Stomach (tissue), 9 donors: ENCODE data around the gene SMIM35. TPM values are rescaled to one million over a fixed set of nuclear protein-coding genes. Genes with fewer than 3 reads are reported as not detected.

ENCODE experiments used
- DNase-seq, 2 donors: peaks; one replicate each; pipeline versions ENCODE4 v3.0.0 to v3.0.0-alpha.2; 2013 to 2019
- H3K27ac ChIP-seq, 5 donors: fragments of 200-600 bp in 4 of 5; sonication (generic) in 4 of 5; one replicate each; pipeline ENCODE4 v1.5.1; 2013 to 2019; ENCODE audit warnings: mild to moderate bottlenecking in 1 of 5, moderate library complexity in 1 of 5
- H3K27me3 ChIP-seq, 3 donors: fragments of 200-600 bp; sonication (generic); one replicate each; pipeline ENCODE4 v1.5.1; 2017 to 2019; ENCODE audit warnings: mixed run types in 1 of 3
- H3K36me3 ChIP-seq, 4 donors: fragments of 200-600 bp; sonication (generic); 1 replicate in 3 of 4; 2 replicates in 1 of 4; pipeline ENCODE4 v1.5.1; 2016 to 2019
- H3K4me1 ChIP-seq, 4 donors: fragments of 200-600 bp; sonication (generic); one replicate each; pipeline ENCODE4 v1.5.1; 2016 to 2019
- H3K4me3 ChIP-seq, 4 donors: fragments of 200-600 bp; sonication (generic) in 3 of 4; one replicate each; pipeline ENCODE4 v1.5.1; 2016 to 2019; ENCODE audit warnings: mild to moderate bottlenecking in 1 of 4
- H3K9me3 ChIP-seq, 4 donors: fragments of 200-600 bp; sonication (generic); one replicate each; pipeline ENCODE4 v1.5.1; 2016 to 2019
- CTCF ChIP-seq, 7 experiments: fragments of 450-650 bp in 4 of 7; fragments of 200-600 bp in 3 of 7; sonication (generic) in 3 of 7; IDR thresholded peaks; one replicate each; pipeline ENCODE4 v1.5.1; 2016 to 2019; ENCODE audit warnings: antibody characterized with exemption in 7 of 7, control low read depth in 2 of 7, mild to moderate bottlenecking in 1 of 7
- EP300 ChIP-seq: sonication (generic); formaldehyde crosslinking; IDR thresholded peaks from one replicate; pipeline ENCODE4 v1.6.1; 2017; ENCODE audit warnings: antibody characterized with exemption
- POLR2A ChIP-seq, 4 donors: fragments of 450-650 bp; IDR thresholded peaks; one replicate each; pipeline ENCODE4 v1.6.1; 2016; ENCODE audit warnings: antibody characterized with exemption in 4 of 4, control low read depth in 2 of 4, mild to moderate bottlenecking in 1 of 4, moderate library complexity in 1 of 4
- POLR2AphosphoS5 ChIP-seq, 3 donors: sonication (generic); formaldehyde crosslinking; IDR thresholded peaks; one replicate each; pipeline ENCODE4 v1.6.1; 2016; ENCODE audit warnings: antibody characterized with exemption in 3 of 3
- WGBS, 5 donors: extraction: QIAGEN DNeasy Blood & Tissue Kit in 3 of 5; methylation state at CpG; one replicate each; pipeline versions ENCODE4 v1.1.5 to v1.1.7; 2013 to 2018; 5-methylcytosine and 5-hydroxymethylcytosine counted together
- intact Hi-C: fragments of 100-400 bp; cut with DNase I; formaldehyde crosslinking; loops from one replicate; pipeline ENCODE4 v1.15.1; 2023; ENCODE audit warnings: low total_unique reads
- polyA plus RNA-seq, 3 donors: library from polyadenylated mRNA; stranded (reverse); fragments of 200-250 nt; gene quantifications; one replicate each; pipeline ENCODE4 v1.2.3, GENCODE V29; 2013
- total RNA-seq, 5 donors: library from RNA; depleted of rRNA; stranded (reverse); fragments of >200 nt; gene quantifications; one replicate each; pipeline versions ENCODE4 v1.1.0 to v1.2.3, GENCODE V29; 2014 to 2016
- donor health status: healthy with polysubstance abuse.
- donor health status: Bipolar disorder and iron deficiency.
- donor health status: healthy.

The SMIM35 gene
- total and polyA plus RNA-seq, 8 donors: 0.03 TPM; not detected in 7

GRCh38 chr11:118042141-118042540 is 44.6 kb downstream of the SMIM35 start:
- H3K4me1 ChIP-seq: no peaks in the 10 kb centered on the region
- no peak for DNase-seq
- no peak for TF ChIP-seq CTCF (IDR thresholded peaks at IDR 0.05)
- intact Hi-C loops: no loop called here
- H3K27ac ChIP-seq: no peak overlapping the region
- WGBS, 5 donors: 54 to 82% (median 62%) methylated on average over 1 of the region's 1 CpG
- H3K4me3 ChIP-seq: no peak overlapping the region
- peaks cover 0 to 13% (median 0%) of the 10 kb centered on the region in 3 donors for H3K27me3 ChIP-seq
- no peaks in the 10 kb centered on the region for H3K36me3 ChIP-seq
- H3K9me3 ChIP-seq: no peaks in the 10 kb centered on the region

- DNase-seq: no peak
- Histone ChIP-seq H3K4me1 (no peaks in the 10 kb centered on the region), H3K27me3 (peaks cover 0 to 30% (median 0%) of the 10 kb centered on the region in 3 donors), H3K4me3 (no peak overlapping the region), H3K9me3 (no peaks in the 10 kb centered on the region), H3K27ac (no peak overlapping the region), H3K36me3 (no peaks in the 10 kb centered on the region)
- WGBS, 5 donors: 74 to 88% (median 87%) methylated on average over 4 of the region's 4 CpGs
- TF ChIP-seq CTCF (IDR thresholded peaks at IDR 0.05) (no peak), POLR2AphosphoS5 (IDR thresholded peaks at IDR 0.05) (no peak), EP300 (no peak), POLR2A (IDR thresholded peaks at IDR 0.05) (no peak)
- intact Hi-C loops: no loop called here
Measured at GRCh38 chr11:118033443-118033842, 53.3 kb downstream of the SMIM35 start.

GRCh38 chr11:118028626-118029025 is 58.1 kb downstream of the SMIM35 start:
- no peak for TF ChIP-seq POLR2A (IDR thresholded peaks at IDR 0.05)
- TF ChIP-seq CTCF (IDR thresholded peaks at IDR 0.05): no peak
- TF ChIP-seq EP300: no peak
- no peak for TF ChIP-seq POLR2AphosphoS5 (IDR thresholded peaks at IDR 0.05)
- no peak overlapping the region for H3K27ac ChIP-seq
- no peak for DNase-seq
- H3K27me3 ChIP-seq: peaks cover 0 to 11% (median 0%) of the 10 kb centered on the region in 3 donors
- no peaks in the 10 kb centered on the region for H3K36me3 ChIP-seq
- intact Hi-C loops: no loop called here
- H3K4me3 ChIP-seq: no peak overlapping the region
- WGBS, 5 donors: 66 to 76% (median 74%) methylated on average over 3 of the region's 3 CpGs
- H3K4me1 ChIP-seq: no peaks in the 10 kb centered on the region
- H3K9me3 ChIP-seq: no peaks in the 10 kb centered on the region

GRCh38 chr11:118027694-118028093 is 59.1 kb downstream of the SMIM35 start:
- DNase-seq: no peak
- no peaks in the 10 kb centered on the region for H3K4me1 ChIP-seq
- H3K36me3 ChIP-seq: no peaks in the 10 kb centered on the region
- no peaks in the 10 kb centered on the region for H3K9me3 ChIP-seq
- 78 to 88% (median 82%) methylated on average over 4 of the region's 4 CpGs for WGBS, 5 donors
- H3K27ac ChIP-seq: no peak overlapping the region
- no peak overlapping the region for H3K4me3 ChIP-seq
- H3K27me3 ChIP-seq: peaks cover 0 to 11% (median 0%) of the 10 kb centered on the region in 3 donors
- intact Hi-C loops: no loop called here
- TF ChIP-seq CTCF (IDR thresholded peaks at IDR 0.05): no peak
- no peak for TF ChIP-seq POLR2AphosphoS5 (IDR thresholded peaks at IDR 0.05)
- TF ChIP-seq EP300: no peak
- no peak for TF ChIP-seq POLR2A (IDR thresholded peaks at IDR 0.05)
